ENCODE measurements around the gene ENKD1. TPM values are rescaled to one million over a fixed set of nuclear protein-coding genes. Genes with fewer than 3 reads are reported as not detected.

Gene ENKD1
- total RNA-seq, 1 donor from 2014 or later = 6.9 TPM

- no peak overlapping the region for H3K4me3 ChIP-seq
- H3K4me1 ChIP-seq = peaks cover 11% of the 10 kb centered on the region
- Mint-ChIP-seq H3K4me3 (no peak overlapping the region), H3K4me1 (peaks cover 12% of the 10 kb centered on the region), H3K36me3 (no peaks in the 10 kb centered on the region), H3K9me3 (no peaks in the 10 kb centered on the region), H3K27me3 (ENCODE audit: insufficient read depth, low read depth) (peaks cover 23% of the 10 kb centered on the region), H3K27ac (no peak overlapping the region)
- peaks cover 33% of the 10 kb centered on the region for H3K27me3 ChIP-seq
- H3F3A ChIP-seq (ENCODE audit: low read depth) = peaks cover 19% of the 10 kb centered on the region
- no peaks in the 10 kb centered on the region for H3K36me3 ChIP-seq
- H2AFZ ChIP-seq (replicated peaks) = no peak overlapping the region
- DNase-seq (ENCODE audit: low spot score) = no peak
- no peak overlapping the region for H3K4me2 ChIP-seq
- H3K9me3 ChIP-seq (ENCODE audit: low read depth) = no peaks in the 10 kb centered on the region
- no peak overlapping the region for H3K9ac ChIP-seq
- H3K79me2 ChIP-seq (ENCODE audit: low read depth) = peaks cover 8% of the 10 kb centered on the region
- TF ChIP-seq EZH2 (IDR thresholded peaks at IDR 0.05) (no peak), CTCF (IDR thresholded peaks at IDR 0.05) (no peak)
- H3K27ac ChIP-seq = no peak overlapping the region
- H4K20me1 ChIP-seq (ENCODE audit: low read depth) = peaks cover 67% of the 10 kb centered on the region
Observed at GRCh38 chr16:67656344-67657016, 10.1 kb downstream of the ENKD1 start.

DNA sequence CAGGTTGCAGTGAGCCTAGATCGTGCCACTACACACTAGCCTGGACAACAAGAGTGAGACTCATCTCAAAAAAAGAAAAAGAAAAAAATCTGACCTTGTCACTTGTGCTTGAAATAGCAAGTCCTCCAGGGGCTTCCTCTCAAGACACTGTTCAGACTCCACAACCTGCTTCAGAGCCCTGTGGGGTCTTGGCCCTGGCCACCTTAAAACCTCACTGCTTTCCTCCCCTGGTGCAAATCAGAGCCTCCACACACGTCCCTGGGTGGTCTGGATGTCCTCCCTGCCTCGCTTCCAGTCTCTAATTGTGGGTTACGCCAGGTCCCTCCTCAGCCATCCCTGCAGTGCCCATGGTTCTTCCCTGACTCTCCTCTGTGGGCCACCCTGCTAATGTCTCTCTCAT, 11.2 kb downstream of the ENKD1 start:
- H3K4me3 Mint-ChIP-seq = peak overlapping the region; percentile 53

DNA sequence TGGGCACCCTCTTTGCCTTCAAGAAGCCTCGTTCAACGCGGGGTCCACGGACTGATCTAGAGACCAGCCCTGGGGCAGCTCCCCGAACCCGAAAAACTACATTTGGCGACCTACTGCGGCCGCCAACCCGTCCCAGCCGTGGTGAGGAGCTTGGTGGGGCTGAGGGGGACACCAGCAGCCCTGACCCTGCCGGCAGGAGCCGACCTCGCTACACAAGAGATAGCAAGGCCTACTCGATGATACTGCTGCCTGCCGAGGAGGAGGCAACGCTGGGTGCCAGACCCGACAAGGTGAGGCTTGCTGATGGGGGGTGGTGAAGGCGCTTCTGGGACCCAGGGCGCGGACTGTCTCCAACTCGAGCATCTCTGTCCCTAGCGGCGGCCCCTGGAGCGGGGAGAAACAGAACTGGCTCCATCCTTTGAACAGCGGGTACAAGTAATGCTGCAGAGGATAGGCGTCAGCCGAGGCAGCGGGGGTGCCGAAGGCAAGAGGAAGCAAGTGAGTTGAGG, 12.1 kb downstream of the ENKD1 start:
- H3K27ac Mint-ChIP-seq = no peak overlapping the region
- peaks cover 10% of the 10 kb centered on the region for H3K4me1 Mint-ChIP-seq
- no peak overlapping the region for H3K4me3 ChIP-seq
- H3F3A ChIP-seq (ENCODE audit: low read depth) = peaks cover 8% of the 10 kb centered on the region
- no peak for DNase-seq (ENCODE audit: low spot score)
- no peaks in the 10 kb centered on the region for H3K9me3 ChIP-seq (ENCODE audit: low read depth)
- peaks cover 33% of the 10 kb centered on the region for H3K27me3 ChIP-seq
- H3K27me3 Mint-ChIP-seq (ENCODE audit: insufficient read depth, low read depth) = peaks cover 37% of the 10 kb centered on the region
- H3K27ac ChIP-seq = no peak overlapping the region
- H3K9ac ChIP-seq = no peak overlapping the region
- no peaks in the 10 kb centered on the region for H3K36me3 Mint-ChIP-seq
- no peaks in the 10 kb centered on the region for H3K36me3 ChIP-seq
- H3K9me3 Mint-ChIP-seq = no peaks in the 10 kb centered on the region
- peaks cover 8% of the 10 kb centered on the region for H3K79me2 ChIP-seq (ENCODE audit: low read depth)
- no peak overlapping the region for H3K4me2 ChIP-seq
- no peak for TF ChIP-seq EZH2phosphoT487 (IDR thresholded peaks at IDR 0.05)
- TF ChIP-seq CTCF (IDR thresholded peaks at IDR 0.05) = no peak
- no peak for TF ChIP-seq EZH2 (IDR thresholded peaks at IDR 0.05)
- H2AFZ ChIP-seq (replicated peaks) = no peak overlapping the region
- H4K20me1 ChIP-seq (ENCODE audit: low read depth) = peaks cover 74% of the 10 kb centered on the region
- H3K4me1 ChIP-seq = peaks cover 10% of the 10 kb centered on the region
- peak overlapping the region; percentile 43 for H3K4me3 Mint-ChIP-seq

More for the DNA sequence above, 11.2 kb downstream of the ENKD1 start:
- Histone ChIP-seq H2AFZ (replicated peaks) (no peak overlapping the region), H3K4me1 (peaks cover 10% of the 10 kb centered on the region), H3K36me3 (no peaks in the 10 kb centered on the region), H3K9ac (no peak overlapping the region), H3K27me3 (peaks cover 33% of the 10 kb centered on the region), H3K9me3 (ENCODE audit: low read depth) (no peaks in the 10 kb centered on the region), H3K79me2 (ENCODE audit: low read depth) (peaks cover 8% of the 10 kb centered on the region), H3K4me2 (no peak overlapping the region), H3K4me3 (no peak overlapping the region), H3F3A (ENCODE audit: low read depth) (peaks cover 10% of the 10 kb centered on the region), H4K20me1 (ENCODE audit: low read depth) (peaks cover 67% of the 10 kb centered on the region), H3K27ac (no peak overlapping the region)
- Mint-ChIP-seq H3K27ac (no peak overlapping the region), H3K36me3 (no peaks in the 10 kb centered on the region), H3K4me1 (peaks cover 10% of the 10 kb centered on the region), H3K27me3 (ENCODE audit: insufficient read depth, low read depth) (peaks cover 32% of the 10 kb centered on the region), H3K9me3 (no peaks in the 10 kb centered on the region)
- TF ChIP-seq EZH2 (IDR thresholded peaks at IDR 0.05) (no peak), EZH2phosphoT487 (IDR thresholded peaks at IDR 0.05) (no peak), CTCF (IDR thresholded peaks at IDR 0.05) (no peak)
- DNase-seq (ENCODE audit: low spot score) = no peak
